OCI-LY1 (cell line): ENCODE measurements around the gene ARHGDIG.

Experiments
- H2AFZ ChIP-seq: fragments of 200-600 bp; sonication (generic), shearing (Covaris generic); 2 replicates; pipeline ENCODE4 v1.6.0; 2014; ENCODE audit warnings: antibody characterized with exemption, mild to moderate bottlenecking, low read length
- H3F3A ChIP-seq: fragments of 200-600 bp; sonication (generic), shearing (Covaris generic); 2 replicates; pipeline ENCODE4 v1.6.0; 2014; ENCODE audit warnings: mild to moderate bottlenecking, antibody characterized with exemption, low read length, moderate library complexity; ENCODE audit not compliant: insufficient read depth
- H3K27ac ChIP-seq: fragments of 200-600 bp; sonication (generic); 2 replicates; pipeline ENCODE4 v1.5.1; 2014; ENCODE audit warnings: low read length, mixed run types, mild to moderate bottlenecking, low read depth; ENCODE audit not compliant: poor library complexity, severe bottlenecking
- H3K27me3 ChIP-seq: fragments of 200-600 bp; sonication (generic); 2 replicates; pipeline ENCODE4 v1.6.0; 2014; ENCODE audit warnings: antibody characterized with exemption, mild to moderate bottlenecking, low read length, moderate library complexity; ENCODE audit not compliant: insufficient read depth
- H3K36me3 ChIP-seq: fragments of 200-600 bp; sonication (generic); 2 replicates; pipeline ENCODE4 v1.6.1; 2014; ENCODE audit warnings: mild to moderate bottlenecking, antibody characterized with exemption, low read length, moderate library complexity, mixed read lengths; ENCODE audit not compliant: insufficient read depth
- H3K4me1 ChIP-seq: fragments of 200-600 bp; sonication (generic); 2 replicates; pipeline ENCODE4 v1.5.1; 2014; ENCODE audit warnings: mild to moderate bottlenecking, low read length, moderate library complexity; ENCODE audit not compliant: insufficient read depth, severe bottlenecking
- H3K4me2 ChIP-seq: fragments of 200-600 bp; sonication (generic), shearing (Covaris generic); 2 replicates; pipeline ENCODE4 v1.6.1; 2014; ENCODE audit warnings: low read length
- H3K4me3 ChIP-seq: fragments of 200-600 bp; sonication (generic); 2 replicates; pipeline ENCODE4 v1.5.1; 2014; ENCODE audit warnings: low read length, low read depth, mild to moderate bottlenecking, mixed read lengths; ENCODE audit not compliant: poor library complexity, severe bottlenecking
- H3K79me2 ChIP-seq: fragments of 200-600 bp; shearing (Covaris generic); 2 replicates; pipeline ENCODE4 v1.6.1; 2016; ENCODE audit warnings: mixed run types, low read length, mixed read lengths; ENCODE audit not compliant: insufficient read depth
- H3K9ac ChIP-seq: fragments of 200-600 bp; sonication (generic), shearing (Covaris generic); 2 replicates; pipeline ENCODE4 v1.6.1; 2014; ENCODE audit warnings: mild to moderate bottlenecking, low read length, mixed read lengths
- H3K9me2 ChIP-seq: fragments of 200-600 bp; sonication (generic), shearing (Covaris generic); 2 replicates; pipeline ENCODE4 v1.6.1; 2014; ENCODE audit warnings: low read depth, mild to moderate bottlenecking, low read length, mixed read lengths
- H3K9me3 ChIP-seq: fragments of 200-600 bp; shearing (Covaris generic); 2 replicates; pipeline ENCODE4 v1.6.1; 2014; ENCODE audit warnings: low read length, mixed read lengths
- H4K20me1 ChIP-seq: fragments of 200-600 bp; sonication (generic), shearing (Covaris generic); 2 replicates; pipeline ENCODE4 v1.6.0; 2016; ENCODE audit warnings: mild to moderate bottlenecking, low read length; ENCODE audit not compliant: insufficient read depth
- EZH2 ChIP-seq: fragments of 200-600 bp; sonication (generic), shearing (Covaris generic); IDR thresholded peaks from 2 replicates; pipeline ENCODE4 v1.8.0; 2017; ENCODE audit warnings: borderline replicate concordance, mixed run types, mild to moderate bottlenecking, antibody characterized with exemption, low read length, moderate library complexity, mixed read lengths
- TF ChIP-seq, protein P1 (sequence below): fragments of 200-600 bp; sonication (generic), shearing (Covaris generic); IDR thresholded peaks from 2 replicates; pipeline ENCODE4 v1.5.1; 2017; ENCODE audit warnings: mild to moderate bottlenecking, antibody characterized with exemption, low read length, moderate library complexity, mixed read lengths

ARHGDIG gene

DNA sequence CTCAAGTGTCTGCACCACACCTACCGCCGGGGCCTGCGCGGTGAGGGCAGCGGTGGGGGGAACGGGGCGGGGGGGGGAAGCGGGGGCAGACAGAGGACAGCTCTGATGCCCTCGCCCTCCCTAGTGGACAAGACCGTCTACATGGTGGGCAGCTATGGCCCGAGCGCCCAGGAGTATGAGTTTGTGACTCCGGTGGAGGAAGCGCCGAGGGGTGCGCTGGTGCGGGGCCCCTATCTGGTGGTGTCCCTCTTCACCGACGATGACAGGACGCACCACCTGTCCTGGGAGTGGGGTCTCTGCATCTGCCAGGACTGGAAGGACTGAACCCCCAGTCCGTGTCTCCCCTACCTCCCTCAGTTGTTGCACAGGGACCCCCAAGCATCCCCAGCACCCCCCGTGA lies 2.1 kb downstream of the ARHGDIG start:
- Histone ChIP-seq H3K9me3 (no peaks in the 10 kb centered on the region), H2AFZ (no peak overlapping the region), H3K4me2 (no peak overlapping the region), H3K27me3 (no peaks in the 10 kb centered on the region), H3K9me2 (no peaks in the 10 kb centered on the region), H3K4me3 (no peak overlapping the region), H3K27ac (no peak overlapping the region), H3F3A (no peaks in the 10 kb centered on the region), H3K79me2 (no peaks in the 10 kb centered on the region), H3K36me3 (no peaks in the 10 kb centered on the region; the same call in 1 of the 2 replicates), H3K9ac (no peak overlapping the region), H3K4me1 (peaks cover 8% of the 10 kb centered on the region), H4K20me1 (no peaks in the 10 kb centered on the region)
- TF ChIP-seq, protein P1, sequence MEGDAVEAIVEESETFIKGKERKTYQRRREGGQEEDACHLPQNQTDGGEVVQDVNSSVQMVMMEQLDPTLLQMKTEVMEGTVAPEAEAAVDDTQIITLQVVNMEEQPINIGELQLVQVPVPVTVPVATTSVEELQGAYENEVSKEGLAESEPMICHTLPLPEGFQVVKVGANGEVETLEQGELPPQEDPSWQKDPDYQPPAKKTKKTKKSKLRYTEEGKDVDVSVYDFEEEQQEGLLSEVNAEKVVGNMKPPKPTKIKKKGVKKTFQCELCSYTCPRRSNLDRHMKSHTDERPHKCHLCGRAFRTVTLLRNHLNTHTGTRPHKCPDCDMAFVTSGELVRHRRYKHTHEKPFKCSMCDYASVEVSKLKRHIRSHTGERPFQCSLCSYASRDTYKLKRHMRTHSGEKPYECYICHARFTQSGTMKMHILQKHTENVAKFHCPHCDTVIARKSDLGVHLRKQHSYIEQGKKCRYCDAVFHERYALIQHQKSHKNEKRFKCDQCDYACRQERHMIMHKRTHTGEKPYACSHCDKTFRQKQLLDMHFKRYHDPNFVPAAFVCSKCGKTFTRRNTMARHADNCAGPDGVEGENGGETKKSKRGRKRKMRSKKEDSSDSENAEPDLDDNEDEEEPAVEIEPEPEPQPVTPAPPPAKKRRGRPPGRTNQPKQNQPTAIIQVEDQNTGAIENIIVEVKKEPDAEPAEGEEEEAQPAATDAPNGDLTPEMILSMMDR, result no peak
- no peak for TF ChIP-seq EZH2

DNA sequence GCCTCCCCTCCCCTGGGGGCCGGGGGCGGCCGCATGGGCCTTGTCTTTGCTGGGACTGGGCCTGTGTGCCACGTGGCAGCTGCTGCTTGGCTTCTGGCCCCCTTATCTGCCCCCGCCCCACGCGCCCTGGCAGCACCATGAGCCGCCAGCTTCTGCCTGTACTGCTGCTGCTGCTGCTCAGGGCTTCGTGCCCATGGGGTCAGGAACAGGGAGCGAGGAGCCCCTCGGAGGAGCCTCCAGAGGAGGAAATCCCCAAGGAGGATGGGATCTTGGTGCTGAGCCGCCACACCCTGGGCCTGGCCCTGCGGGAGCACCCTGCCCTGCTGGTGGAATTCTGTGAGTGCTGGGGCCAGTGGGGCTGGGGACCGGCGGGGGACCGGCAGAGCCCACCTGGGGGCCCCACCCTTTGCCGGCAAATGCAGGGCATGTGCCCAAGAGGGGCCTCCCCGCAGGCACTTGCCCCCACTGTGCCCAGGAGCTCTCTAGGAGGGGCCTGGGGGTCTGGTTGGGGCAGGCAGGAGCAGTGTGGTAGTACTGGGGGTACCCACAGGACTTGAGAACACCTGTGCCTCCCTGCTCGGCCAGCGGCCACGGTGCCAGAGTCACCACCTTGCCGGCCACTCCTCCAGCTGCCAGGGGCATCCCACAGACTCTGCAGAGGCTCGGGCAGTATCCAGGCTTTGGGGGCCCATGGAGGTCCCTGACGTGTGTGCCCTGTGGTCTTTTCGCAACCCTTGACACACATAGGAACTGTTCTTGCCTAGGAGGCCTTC lies 2.8 kb downstream of the ARHGDIG start, which contains the start of gene PDIA2:
Gene PDIA2, plus strand, starts transcription at position 132 of the 773 bp plus-strand sequence. Its CDS starts 6 bp downstream, at position 138.
- Histone ChIP-seq H3K4me1 (peaks cover 8% of the 10 kb centered on the region), H3F3A (no peaks in the 10 kb centered on the region), H3K9me3 (no peaks in the 10 kb centered on the region), H3K9me2 (no peaks in the 10 kb centered on the region), H3K79me2 (no peaks in the 10 kb centered on the region), H3K4me2 (no peak within 1 kb of the TSS), H3K9ac (no peak within 1 kb of the TSS), H2AFZ (no peak within 1 kb of the TSS), H4K20me1 (no peaks in the 10 kb centered on the region), H3K36me3 (peaks cover 4% of the 10 kb centered on the region; the same call in 1 of the 2 replicates), H3K4me3 (no peak within 1 kb of the TSS), H3K27ac (no peak within 1 kb of the TSS), H3K27me3 (no peaks in the 10 kb centered on the region)
- no peak for TF ChIP-seq EZH2
- TF ChIP-seq, protein P1, result no peak

DNA sequence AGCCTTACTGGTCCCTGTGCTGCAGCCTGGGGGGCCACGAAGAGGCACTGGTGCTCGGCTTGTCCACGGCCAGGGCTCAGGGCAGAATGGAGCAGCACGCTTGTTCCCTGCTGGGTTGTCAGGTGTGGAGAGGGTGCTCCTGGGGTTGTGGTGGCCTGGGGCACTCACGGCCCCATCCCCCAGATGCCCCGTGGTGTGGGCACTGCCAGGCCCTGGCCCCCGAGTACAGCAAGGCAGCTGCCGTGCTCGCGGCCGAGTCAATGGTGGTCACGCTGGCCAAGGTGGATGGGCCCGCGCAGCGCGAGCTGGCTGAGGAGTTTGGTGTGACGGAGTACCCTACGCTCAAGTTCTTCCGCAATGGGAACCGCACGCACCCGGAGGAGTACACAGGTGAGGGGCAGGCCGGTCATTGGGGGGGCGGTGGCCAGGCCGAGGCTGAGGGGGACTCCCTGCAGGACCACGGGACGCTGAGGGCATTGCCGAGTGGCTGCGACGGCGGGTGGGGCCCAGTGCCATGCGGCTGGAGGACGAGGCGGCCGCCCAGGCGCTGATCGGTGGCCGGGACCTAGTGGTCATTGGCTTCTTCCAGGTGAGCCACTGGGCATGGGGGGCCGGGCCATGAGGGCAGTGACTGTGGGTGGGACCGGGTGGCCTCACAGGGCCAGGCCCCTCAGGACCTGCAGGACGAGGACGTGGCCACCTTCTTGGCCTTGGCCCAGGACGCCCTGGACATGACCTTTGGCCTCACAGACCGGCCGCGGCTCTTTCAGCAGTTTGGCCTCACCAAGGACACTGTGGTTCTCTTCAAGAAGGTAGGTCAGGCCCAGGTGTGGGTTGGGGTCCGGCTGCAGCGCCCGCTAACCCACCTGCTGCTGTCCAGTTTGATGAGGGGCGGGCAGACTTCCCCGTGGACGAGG lies 4.1 kb downstream of the ARHGDIG start:
- no peak overlapping the region for H3K4me3 ChIP-seq
- no peak overlapping the region for H3K9ac ChIP-seq
- no peaks in the 10 kb centered on the region for H3K9me2 ChIP-seq
- no peaks in the 10 kb centered on the region for H3K9me3 ChIP-seq
- no peaks in the 10 kb centered on the region for H4K20me1 ChIP-seq
- H3K27me3 ChIP-seq, result no peaks in the 10 kb centered on the region
- peaks cover 4% of the 10 kb centered on the region; the same call in 1 of the 2 replicates for H3K36me3 ChIP-seq
- peaks cover 8% of the 10 kb centered on the region for H3K4me1 ChIP-seq
- no peaks in the 10 kb centered on the region for H3F3A ChIP-seq
- no peak overlapping the region for H3K27ac ChIP-seq
- no peak overlapping the region for H3K4me2 ChIP-seq
- TF ChIP-seq EZH2, result no peak
- TF ChIP-seq, protein P1, result no peak
- H3K79me2 ChIP-seq, result no peaks in the 10 kb centered on the region
- no peak overlapping the region for H2AFZ ChIP-seq
